IMR-90 (cell line): ENCODE measurements around the gene SV2B. TPM values are rescaled to one million over a fixed set of nuclear protein-coding genes. Genes with fewer than 3 reads are reported as not detected.
A peak's percentile ranks its signal among the peaks of the same experiment; 100 is the strongest.

Experiments used
- ATAC-seq: fragments of 200-7000 bp; cut with Tn5 transposase; 2 replicates; pipeline ENCODE4 v1.9.1; 2020; ENCODE audit warnings: low read depth, mild to moderate bottlenecking, moderate library complexity
- BruUV-seq: library from RNA; stranded (reverse); fragments of 400-500 nt; replicated peaks from 2 replicates; lab custom pipeline; 2021; lab: Mats Ljungman, UMichigan
- CTCF ChIA-PET: fragments of 300-600 bp; formaldehyde crosslinking; extraction: SDS; loops from one replicate; lab custom pipeline; 2021; ENCODE audit warnings: antibody characterized with exemption; lab: Yijun Ruan, JAX
- POLR2A ChIA-PET: fragments of 300-600 bp; sonication (Branson Sonifier 250); formaldehyde crosslinking; loops from one replicate; lab custom pipeline; 2022; ENCODE audit warnings: antibody characterized with exemption; ENCODE audit not compliant: unreplicated experiment; lab: Charles Lee
- DNase-seq: peaks from one replicate; pipeline ENCODE4 v3.0.0; 2013
- H2AFZ ChIP-seq: replicated peaks from 2 replicates; pipeline ENCODE3; 2013; ENCODE audit warnings: low read length, mild to moderate bottlenecking; ENCODE audit not compliant: poor library complexity
- H2AK5ac ChIP-seq: 2 replicates; pipeline ENCODE4 v1.6.1; 2013; ENCODE audit warnings: low read depth, low read length, inconsistent platforms
- H2AK9ac ChIP-seq: replicated peaks from 2 replicates; pipeline ENCODE3; 2013; ENCODE audit warnings: mild to moderate bottlenecking, low read depth, low read length, moderate library complexity; ENCODE audit not compliant: poor library complexity
- H2BK120ac ChIP-seq: 2 replicates; pipeline ENCODE4 v1.6.1; 2013; ENCODE audit warnings: low read depth, low read length, inconsistent platforms
- H2BK15ac ChIP-seq: 3 replicates; pipeline ENCODE4 v1.6.1; 2013; ENCODE audit warnings: low read depth, low read length, inconsistent platforms
- H2BK20ac ChIP-seq: 2 replicates; pipeline ENCODE4 v1.6.1; 2013; ENCODE audit warnings: low read depth, mild to moderate bottlenecking, inconsistent platforms, low read length, moderate library complexity
- H2BK5ac ChIP-seq: 2 replicates; pipeline ENCODE4 v1.6.1; 2013; ENCODE audit warnings: mild to moderate bottlenecking, low read depth, low read length, inconsistent platforms; ENCODE audit not compliant: poor library complexity, severe bottlenecking
- H3K14ac ChIP-seq: replicated peaks from 2 replicates; pipeline ENCODE4 v1.6.1; 2013; ENCODE audit warnings: low read depth, low read length, inconsistent platforms
- H3K18ac ChIP-seq: 2 replicates; pipeline ENCODE4 v1.6.1; 2013; ENCODE audit warnings: low read depth, low read length, control low read depth
- H3K23ac ChIP-seq: 2 replicates; pipeline ENCODE4 v1.6.1; 2013; ENCODE audit warnings: low read depth, low read length, inconsistent platforms
- H3K27ac ChIP-seq: 2 replicates; pipeline ENCODE4 v1.5.1; 2013; ENCODE audit warnings: mild to moderate bottlenecking, control low read depth, low read length; ENCODE audit not compliant: insufficient read depth
- H3K27me3 ChIP-seq: 2 replicates; pipeline ENCODE4 v1.6.1; 2013; ENCODE audit warnings: low read length; ENCODE audit not compliant: control insufficient read depth, insufficient read depth
- H3K36me3 ChIP-seq: 2 replicates; pipeline ENCODE4 v1.6.1; 2013; ENCODE audit warnings: low read length, mixed read lengths; ENCODE audit not compliant: control insufficient read depth, insufficient read depth
- H3K4ac ChIP-seq: 2 replicates; pipeline ENCODE4 v1.6.1; 2013; ENCODE audit warnings: low read depth, low read length, inconsistent platforms
- H3K4me1 ChIP-seq: 2 replicates; pipeline ENCODE4 v1.6.1; 2013; ENCODE audit warnings: low read length, mixed read lengths; ENCODE audit not compliant: control insufficient read depth, insufficient read depth
- H3K4me2 ChIP-seq: 2 replicates; pipeline ENCODE4 v1.6.1; 2013; ENCODE audit warnings: low read depth, mild to moderate bottlenecking, control low read depth, low read length, moderate library complexity
- H3K4me3 ChIP-seq: 2 replicates; pipeline ENCODE4 v1.5.1; 2013; ENCODE audit warnings: low read depth, mild to moderate bottlenecking, control low read depth, low read length, moderate library complexity; ENCODE audit not compliant: insufficient read depth
- H3K56ac ChIP-seq: 2 replicates; pipeline ENCODE4 v1.6.1; 2013; ENCODE audit warnings: low read length, inconsistent platforms; ENCODE audit not compliant: insufficient read depth; ENCODE audit errors: extremely low read depth
- H3K79me1 ChIP-seq, 2 experiments: 2 replicates each; pipeline ENCODE4 v1.6.1; 2013; ENCODE audit warnings: low read length in 2 of 2, inconsistent platforms in 1 of 2, low read depth in 1 of 2
- H3K9ac ChIP-seq: 2 replicates; pipeline ENCODE4 v1.6.1; 2013; ENCODE audit warnings: low read depth, low read length, control low read depth
- H3K9me1 ChIP-seq: 2 replicates; pipeline ENCODE4 v1.6.1; 2013; ENCODE audit warnings: low read length, inconsistent platforms; ENCODE audit not compliant: insufficient read depth
- H3K9me3 ChIP-seq: 2 replicates; pipeline ENCODE4 v1.6.1; 2013; ENCODE audit warnings: low read length; ENCODE audit not compliant: control insufficient read depth, insufficient read depth
- H4K20me1 ChIP-seq: 2 replicates; pipeline ENCODE4 v1.6.1; 2013; ENCODE audit warnings: low read length, inconsistent platforms; ENCODE audit not compliant: insufficient read depth
- H4K5ac ChIP-seq: 2 replicates; pipeline ENCODE4 v1.6.1; 2013; ENCODE audit warnings: mild to moderate bottlenecking, low read depth, low read length, control low read depth
- H4K8ac ChIP-seq, 2 experiments: 2 replicates each; pipeline ENCODE4 v1.6.1; 2013; ENCODE audit warnings: low read depth in 2 of 2, low read length in 2 of 2, control low read depth in 1 of 2, inconsistent platforms in 1 of 2
- H4K91ac ChIP-seq: 2 replicates; pipeline ENCODE4 v1.6.1; 2013; ENCODE audit warnings: low read depth, low read length, inconsistent platforms; ENCODE audit not compliant: insufficient read depth
- FOS ChIP-seq: fragments of 150-350 bp; IDR thresholded peaks from 2 replicates; pipeline ENCODE4 v1.6.1; 2016; ENCODE audit warnings: low read depth, low read length
- RAD21 ChIP-seq: IDR thresholded peaks from 2 replicates; pipeline ENCODE4 v1.6.1; 2012; ENCODE audit warnings: low read length, improper control_type of control experiment
- RCOR1 ChIP-seq: IDR thresholded peaks from 2 replicates; pipeline ENCODE4 v1.6.1; 2012; ENCODE audit warnings: mild to moderate bottlenecking, low read length, improper control_type of control experiment; ENCODE audit not compliant: insufficient replicate concordance
- RFX5 ChIP-seq: IDR thresholded peaks from 2 replicates; pipeline ENCODE4 v1.8.0; 2012; ENCODE audit warnings: low read depth, mild to moderate bottlenecking, low read length, moderate library complexity
- WGBS, 2 experiments: methylation state at CpG; one replicate each; pipeline versions ENCODE4 v1.1.5 to v1.1.7; 2013; ENCODE audit warnings: missing lambda C conversion rate in 2 of 2; ENCODE audit not compliant: insufficient read length in 1 of 2; ENCODE audit errors: extremely low coverage in 2 of 2; 5-methylcytosine and 5-hydroxymethylcytosine counted together
- dilution Hi-C: fragments of 300-500 bp; cut with HindIII; formaldehyde crosslinking; loops from one replicate; pipeline ENCODE4 v1.14.3; 2018; ENCODE audit warnings: low sequenced_read_pairs; ENCODE audit not compliant: unreplicated experiment
- in situ Hi-C: fragments of 300-500 bp; cut with MboI; formaldehyde crosslinking; loops from 3 replicates; pipeline ENCODE4 v1.14.3; 2019; ENCODE audit warnings: low sequenced_read_pairs, inconsistent platforms, mixed read lengths
- intact Hi-C: fragments of 100-400 bp; cut with micrococcal nuclease; formaldehyde crosslinking; loops from 2 replicates; pipeline ENCODE4 v1.10.0; 2022
- polyA plus RNA-seq, 3 experiments: library from polyadenylated mRNA; depleted of rRNA; stranded (reverse); fragments of >200 nt; gene quantifications; 2 replicates each; pipeline ENCODE4 v1.2.3, GENCODE V29; 2012; ENCODE audit warnings: low replicate concordance in 1 of 3
- total RNA-seq: library from RNA; depleted of rRNA; stranded (reverse); fragments of >200 nt; gene quantifications from 2 replicates; pipeline ENCODE4 v1.2.3, GENCODE V29; 2012
- TF ChIP-seq, protein P1 (sequence below): fragments of 150-350 bp; IDR thresholded peaks from 2 replicates; pipeline ENCODE4 v1.6.1; 2017; ENCODE audit warnings: mild to moderate bottlenecking, antibody characterized with exemption, low read length, low read depth
- TF ChIP-seq, protein P2 (sequence below): fragments of 150-350 bp; IDR thresholded peaks from 2 replicates; pipeline ENCODE4 v1.6.1; 2016; ENCODE audit warnings: low read depth, mild to moderate bottlenecking, low read length, moderate library complexity, borderline replicate concordance

SV2B gene
- total and polyA plus RNA-seq, 2 of the 4 experiments (the other 2 are of a cell fraction), result not detected

DNA sequence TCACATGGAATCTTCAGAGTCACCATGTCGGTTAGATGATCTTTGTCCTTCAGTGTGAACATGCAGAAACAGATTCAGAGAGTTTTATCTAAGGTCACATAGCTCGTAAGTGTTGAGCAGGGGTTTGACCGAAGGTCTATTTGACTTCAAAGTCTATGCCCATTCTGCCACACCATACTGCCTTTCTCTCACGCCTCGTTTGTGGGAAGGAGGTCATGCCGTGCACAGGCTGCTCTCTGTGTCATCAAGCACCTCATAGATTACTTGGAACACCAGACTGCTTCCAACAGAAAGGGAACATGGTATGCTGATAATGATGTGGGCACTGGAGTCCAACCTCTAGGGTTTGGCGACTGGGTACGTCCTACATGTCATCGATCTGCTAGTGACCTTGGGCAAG, 128.8 kb downstream of the SV2B start:
- POLR2A ChIA-PET, result no interaction called here
- 64% methylated on average over 3 of the region's 9 CpGs; no CpG with 5 or more reads in 1 of the 2 experiments for WGBS, 2 experiments
- Histone ChIP-seq H4K20me1 (no peaks in the 10 kb centered on the region), H2AFZ (peak overlapping the region; percentile 60), H3K9ac (no peak overlapping the region), H4K5ac (no peak overlapping the region), H3K4me2 (no peak overlapping the region), H4K91ac (no peak overlapping the region), H2BK20ac (no peak overlapping the region), H3K4me1 (no peaks in the 10 kb centered on the region), H2BK15ac (no peak overlapping the region), H3K79me1 (no peaks in the 10 kb centered on the region), H3K14ac (no peak overlapping the region), H2AK5ac (no peak overlapping the region), H3K27ac (no peak overlapping the region), H3K27me3 (no peaks in the 10 kb centered on the region; the same call in none of the 2 replicates), H3K36me3 (no peaks in the 10 kb centered on the region), H2BK120ac (no peak overlapping the region), H3K56ac (no peak overlapping the region), H3K18ac (no peak overlapping the region), H4K8ac (no peak overlapping the region), H2AK9ac (peak overlapping the region; percentile 48), H3K9me3 (no peaks in the 10 kb centered on the region), H3K4ac (no peak overlapping the region), H2BK5ac (no peak overlapping the region), H3K23ac (no peak overlapping the region), H3K4me3 (no peak overlapping the region), H3K9me1 (no peaks in the 10 kb centered on the region)
- DNase-seq (no peak), ATAC-seq (no peak)
- CTCF ChIA-PET, result no interaction called here
- in situ Hi-C loops, result no loop called here
- dilution Hi-C loops, result no loop called here
- BruUV-seq, result no TSS peak
- TF ChIP-seq FOS, result no peak
- TF ChIP-seq RAD21, result no peak
- TF ChIP-seq, protein P1, sequence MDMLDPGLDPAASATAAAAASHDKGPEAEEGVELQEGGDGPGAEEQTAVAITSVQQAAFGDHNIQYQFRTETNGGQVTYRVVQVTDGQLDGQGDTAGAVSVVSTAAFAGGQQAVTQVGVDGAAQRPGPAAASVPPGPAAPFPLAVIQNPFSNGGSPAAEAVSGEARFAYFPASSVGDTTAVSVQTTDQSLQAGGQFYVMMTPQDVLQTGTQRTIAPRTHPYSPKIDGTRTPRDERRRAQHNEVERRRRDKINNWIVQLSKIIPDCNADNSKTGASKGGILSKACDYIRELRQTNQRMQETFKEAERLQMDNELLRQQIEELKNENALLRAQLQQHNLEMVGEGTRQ, result no peak
- no peak for TF ChIP-seq RFX5
- TF ChIP-seq, protein P2, sequence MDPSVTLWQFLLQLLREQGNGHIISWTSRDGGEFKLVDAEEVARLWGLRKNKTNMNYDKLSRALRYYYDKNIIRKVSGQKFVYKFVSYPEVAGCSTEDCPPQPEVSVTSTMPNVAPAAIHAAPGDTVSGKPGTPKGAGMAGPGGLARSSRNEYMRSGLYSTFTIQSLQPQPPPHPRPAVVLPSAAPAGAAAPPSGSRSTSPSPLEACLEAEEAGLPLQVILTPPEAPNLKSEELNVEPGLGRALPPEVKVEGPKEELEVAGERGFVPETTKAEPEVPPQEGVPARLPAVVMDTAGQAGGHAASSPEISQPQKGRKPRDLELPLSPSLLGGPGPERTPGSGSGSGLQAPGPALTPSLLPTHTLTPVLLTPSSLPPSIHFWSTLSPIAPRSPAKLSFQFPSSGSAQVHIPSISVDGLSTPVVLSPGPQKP, result no peak
- no peak for TF ChIP-seq RCOR1
- intact Hi-C loops, result no loop called here
